ENCODE measurements around the gene PHF1. TPM values are rescaled to one million over a fixed set of nuclear protein-coding genes. Genes with fewer than 3 reads are reported as not detected.

Gene PHF1
- total RNA-seq, 4 donors from 2014 or later = 68.5 to 91.5 (median 84.9) TPM

DNA sequence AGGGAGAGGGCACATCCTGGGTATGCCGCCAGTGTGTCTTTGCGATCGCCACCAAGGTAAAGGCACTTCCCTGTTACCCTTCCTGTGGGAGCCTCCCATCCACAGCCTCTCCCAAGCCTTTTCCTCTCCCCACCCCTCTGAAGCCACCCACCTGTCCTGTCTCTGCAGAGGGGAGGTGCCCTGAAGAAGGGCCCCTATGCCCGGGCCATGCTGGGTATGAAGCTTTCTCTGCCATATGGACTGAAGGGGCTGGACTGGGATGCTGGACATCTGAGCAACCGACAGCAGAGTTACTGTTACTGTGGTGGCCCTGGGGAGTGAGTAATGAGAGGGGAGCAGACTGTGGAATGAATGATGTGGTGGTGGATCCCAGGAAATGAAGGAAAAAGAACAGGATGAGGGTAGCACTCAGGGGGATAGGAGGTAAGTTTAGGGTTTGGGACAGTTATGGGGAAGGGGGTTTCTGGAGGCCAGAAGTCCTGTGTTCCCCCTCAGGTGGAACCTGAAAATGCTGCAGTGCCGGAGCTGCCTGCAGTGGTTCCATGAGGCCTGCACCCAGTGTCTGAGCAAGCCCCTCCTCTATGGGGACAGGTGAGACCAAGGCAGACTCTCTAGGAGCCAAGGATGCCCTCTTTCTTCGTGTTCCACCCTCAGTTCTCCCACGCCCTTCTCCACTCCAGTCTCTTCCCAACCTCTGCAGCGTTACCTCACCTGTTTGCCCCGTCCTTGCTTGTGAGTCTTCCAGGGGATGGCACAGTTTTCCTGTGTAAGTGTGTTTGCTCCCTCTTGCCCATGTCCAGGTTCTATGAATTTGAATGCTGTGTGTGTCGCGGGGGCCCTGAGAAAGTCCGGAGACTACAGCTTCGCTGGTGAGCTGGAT, 2.7 kb downstream of the PHF1 start:
- Histone ChIP-seq H3K27me3 (no peaks in the 10 kb centered on the region), H3K27ac (replicated peaks in 1 of 4) (peak overlapping the region in 3 of 4 donors; percentile 19 to 100 (median 25)), H3K9me3 (no peaks in the 10 kb centered on the region), H3K36me3 (peaks cover 24 to 47% (median 46%) of the 10 kb centered on the region in 4 donors), H3K4me1 (peaks cover 29 to 76% (median 72%) of the 10 kb centered on the region in 4 donors), H3K4me3 (no peak overlapping the region)
- TF ChIP-seq, protein P1, sequence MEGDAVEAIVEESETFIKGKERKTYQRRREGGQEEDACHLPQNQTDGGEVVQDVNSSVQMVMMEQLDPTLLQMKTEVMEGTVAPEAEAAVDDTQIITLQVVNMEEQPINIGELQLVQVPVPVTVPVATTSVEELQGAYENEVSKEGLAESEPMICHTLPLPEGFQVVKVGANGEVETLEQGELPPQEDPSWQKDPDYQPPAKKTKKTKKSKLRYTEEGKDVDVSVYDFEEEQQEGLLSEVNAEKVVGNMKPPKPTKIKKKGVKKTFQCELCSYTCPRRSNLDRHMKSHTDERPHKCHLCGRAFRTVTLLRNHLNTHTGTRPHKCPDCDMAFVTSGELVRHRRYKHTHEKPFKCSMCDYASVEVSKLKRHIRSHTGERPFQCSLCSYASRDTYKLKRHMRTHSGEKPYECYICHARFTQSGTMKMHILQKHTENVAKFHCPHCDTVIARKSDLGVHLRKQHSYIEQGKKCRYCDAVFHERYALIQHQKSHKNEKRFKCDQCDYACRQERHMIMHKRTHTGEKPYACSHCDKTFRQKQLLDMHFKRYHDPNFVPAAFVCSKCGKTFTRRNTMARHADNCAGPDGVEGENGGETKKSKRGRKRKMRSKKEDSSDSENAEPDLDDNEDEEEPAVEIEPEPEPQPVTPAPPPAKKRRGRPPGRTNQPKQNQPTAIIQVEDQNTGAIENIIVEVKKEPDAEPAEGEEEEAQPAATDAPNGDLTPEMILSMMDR (IDR thresholded peaks at IDR 0.05) = no peak
- no peak for TF ChIP-seq POLR2A (IDR thresholded peaks at IDR 0.05; ENCODE audit: low read depth)
- TF ChIP-seq POLR2AphosphoS5 (IDR thresholded peaks at IDR 0.05) = no peak
- TF ChIP-seq EP300 (IDR thresholded peaks at IDR 0.05) = no peak
- 76% methylated on average over 14 of the region's 14 CpGs for WGBS
- no peak for DNase-seq (ENCODE audit: extremely low spot score)
- intact Hi-C loops (cut with DNase I) = no loop called here

DNA sequence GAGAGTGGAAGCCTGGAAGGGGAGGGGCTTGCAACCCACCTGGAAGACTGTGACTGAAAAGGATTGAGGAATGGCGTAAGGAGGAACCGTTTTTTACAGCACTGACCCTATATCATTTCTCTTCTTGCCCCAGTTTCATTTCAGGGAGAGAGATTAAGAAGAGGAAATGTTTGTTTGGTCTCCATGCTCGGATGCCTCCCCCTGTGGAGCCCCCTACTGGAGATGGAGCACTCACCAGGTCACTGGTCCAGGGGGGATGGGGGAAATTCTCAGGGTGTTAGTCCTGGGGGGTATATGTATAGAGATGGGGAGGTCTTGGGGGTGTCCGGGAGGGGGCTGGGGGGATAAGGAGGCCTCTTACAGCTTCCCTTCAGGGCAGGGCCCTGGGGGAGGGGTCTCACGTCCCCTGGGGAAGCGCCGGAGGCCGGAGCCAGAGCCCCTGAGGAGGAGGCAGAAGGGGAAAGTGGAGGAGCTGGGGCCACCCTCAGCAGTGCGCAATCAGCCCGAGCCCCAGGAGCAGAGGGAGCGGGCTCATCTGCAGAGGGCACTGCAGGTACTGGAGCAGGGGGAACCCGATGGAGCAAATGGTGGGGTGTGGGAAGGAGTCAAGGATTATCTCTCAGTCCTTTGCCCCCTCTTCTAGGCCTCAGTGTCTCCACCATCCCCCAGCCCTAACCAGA, 3.9 kb downstream of the PHF1 start:
- intact Hi-C loops (cut with DNase I) = no loop called here
- H3K27ac ChIP-seq (replicated peaks in 1 of 4) = peak overlapping the region in 3 of 4 donors; percentile 19 to 100 (median 38)
- TF ChIP-seq EP300 (IDR thresholded peaks at IDR 0.05) = no peak
- TF ChIP-seq, protein P1 (IDR thresholded peaks at IDR 0.05) = no peak
- no peak for TF ChIP-seq POLR2A (IDR thresholded peaks at IDR 0.05; ENCODE audit: low read depth)
- TF ChIP-seq POLR2AphosphoS5 (IDR thresholded peaks at IDR 0.05) = no peak
- H3K27me3 ChIP-seq = no peaks in the 10 kb centered on the region
- H3K4me1 ChIP-seq = peaks cover 42 to 83% (median 80%) of the 10 kb centered on the region in 4 donors
- no peak for DNase-seq (ENCODE audit: extremely low spot score)
- WGBS = 76% methylated on average over 9 of the region's 12 CpGs
- peaks cover 24 to 47% (median 46%) of the 10 kb centered on the region in 4 donors for H3K36me3 ChIP-seq
- no peaks in the 10 kb centered on the region for H3K9me3 ChIP-seq
- H3K4me3 ChIP-seq = no peak overlapping the region

DNA sequence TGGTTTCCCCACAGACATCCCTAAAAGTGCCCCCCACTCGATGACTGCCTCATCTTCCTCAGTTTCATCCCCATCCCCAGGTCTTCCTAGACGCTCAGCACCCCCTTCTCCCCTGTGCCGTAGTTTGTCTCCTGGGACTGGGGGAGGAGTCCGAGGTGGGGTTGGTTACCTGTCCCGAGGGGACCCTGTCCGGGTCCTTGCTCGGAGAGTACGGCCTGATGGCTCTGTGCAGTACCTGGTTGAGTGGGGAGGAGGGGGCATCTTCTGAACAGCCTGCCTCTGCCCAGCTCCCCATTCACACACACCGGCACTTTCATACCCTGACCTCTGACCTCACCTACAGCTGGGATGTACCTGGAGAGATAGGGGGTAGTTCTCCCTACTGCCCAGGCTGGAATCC, 5.0 kb downstream of the PHF1 start:
- Histone ChIP-seq H3K9me3 (no peaks in the 10 kb centered on the region), H3K27me3 (no peaks in the 10 kb centered on the region), H3K27ac (replicated peaks in 1 of 4) (peak overlapping the region; percentile 16 to 96 (median 96)), H3K4me3 (no peak overlapping the region), H3K4me1 (peaks cover 43 to 89% (median 87%) of the 10 kb centered on the region in 4 donors), H3K36me3 (peaks cover 24 to 47% (median 46%) of the 10 kb centered on the region in 4 donors)
- DNase-seq (ENCODE audit: extremely low spot score) = no peak
- 68% methylated on average over 9 of the region's 9 CpGs for WGBS
- intact Hi-C loops (cut with DNase I) = no loop called here
- TF ChIP-seq EP300 (IDR thresholded peaks at IDR 0.05) = no peak
- TF ChIP-seq POLR2A (IDR thresholded peaks at IDR 0.05; ENCODE audit: low read depth) = no peak
- TF ChIP-seq, protein P1 (IDR thresholded peaks at IDR 0.05) = no peak
- TF ChIP-seq POLR2AphosphoS5 (IDR thresholded peaks at IDR 0.05) = no peak

DNA sequence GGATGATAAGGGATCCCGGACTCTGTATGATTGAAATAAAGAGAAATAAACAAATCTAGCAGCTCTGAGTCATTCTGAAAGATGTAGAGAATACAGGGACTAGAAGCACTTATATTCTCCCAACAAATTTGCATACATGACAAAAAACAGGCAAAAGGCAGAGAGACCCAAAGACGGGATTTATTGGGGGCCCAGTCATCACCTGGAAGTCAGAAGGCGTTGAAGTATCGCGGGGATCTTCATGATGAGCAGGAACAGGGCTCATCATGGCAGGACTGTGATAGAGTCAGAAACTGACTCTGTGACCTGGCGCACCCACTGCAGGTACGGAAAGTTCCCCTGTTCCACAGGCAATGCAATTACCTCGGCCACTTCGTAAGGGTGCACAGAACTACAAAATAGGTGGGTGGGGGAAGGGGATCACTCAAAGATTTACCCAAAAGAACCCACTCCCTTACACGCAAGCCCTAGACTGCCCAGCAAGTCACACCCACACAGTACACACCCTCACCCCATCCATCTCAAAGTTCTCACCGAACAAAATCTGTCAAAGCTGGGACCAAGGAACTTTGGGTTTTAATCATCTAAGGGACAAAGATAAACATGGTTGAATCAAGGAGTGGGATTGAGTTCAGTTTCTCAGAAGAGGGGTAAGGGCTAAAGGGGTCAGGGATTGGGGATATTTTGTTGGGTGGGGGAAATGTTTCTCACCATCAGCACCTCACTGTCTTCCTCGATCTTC, 5.7 kb downstream of the PHF1 start:
- intact Hi-C loops (cut with DNase I) = no loop called here
- Histone ChIP-seq H3K27ac (replicated peaks in 1 of 4) (peak overlapping the region; percentile 89 to 96 (median 96)), H3K4me3 (peak overlapping the region; percentile 65 to 80 (median 74)), H3K27me3 (no peaks in the 10 kb centered on the region), H3K9me3 (no peaks in the 10 kb centered on the region), H3K4me1 (peaks cover 41 to 92% (median 88%) of the 10 kb centered on the region in 4 donors), H3K36me3 (peaks cover 24 to 47% (median 46%) of the 10 kb centered on the region in 4 donors)
- 51% methylated on average over 12 of the region's 12 CpGs for WGBS
- TF ChIP-seq EP300 (IDR thresholded peaks at IDR 0.05) (no peak), POLR2AphosphoS5 (IDR thresholded peaks at IDR 0.05) (no peak), POLR2A (IDR thresholded peaks at IDR 0.05; ENCODE audit: low read depth) (no peak)
- TF ChIP-seq, protein P1 (IDR thresholded peaks at IDR 0.05) = no peak
- DNase-seq (ENCODE audit: extremely low spot score) = no peak

Measured in esophagus muscularis mucosa (tissue), 4 donors.